ENCODE measurements around the gene ZC3H12C. TPM values are rescaled to one million over a fixed set of nuclear protein-coding genes. Genes with fewer than 3 reads are reported as not detected.

Gene ZC3H12C
- total RNA-seq, 2 experiments from 2014 or later = 0.08 to 0.18 TPM

DNA sequence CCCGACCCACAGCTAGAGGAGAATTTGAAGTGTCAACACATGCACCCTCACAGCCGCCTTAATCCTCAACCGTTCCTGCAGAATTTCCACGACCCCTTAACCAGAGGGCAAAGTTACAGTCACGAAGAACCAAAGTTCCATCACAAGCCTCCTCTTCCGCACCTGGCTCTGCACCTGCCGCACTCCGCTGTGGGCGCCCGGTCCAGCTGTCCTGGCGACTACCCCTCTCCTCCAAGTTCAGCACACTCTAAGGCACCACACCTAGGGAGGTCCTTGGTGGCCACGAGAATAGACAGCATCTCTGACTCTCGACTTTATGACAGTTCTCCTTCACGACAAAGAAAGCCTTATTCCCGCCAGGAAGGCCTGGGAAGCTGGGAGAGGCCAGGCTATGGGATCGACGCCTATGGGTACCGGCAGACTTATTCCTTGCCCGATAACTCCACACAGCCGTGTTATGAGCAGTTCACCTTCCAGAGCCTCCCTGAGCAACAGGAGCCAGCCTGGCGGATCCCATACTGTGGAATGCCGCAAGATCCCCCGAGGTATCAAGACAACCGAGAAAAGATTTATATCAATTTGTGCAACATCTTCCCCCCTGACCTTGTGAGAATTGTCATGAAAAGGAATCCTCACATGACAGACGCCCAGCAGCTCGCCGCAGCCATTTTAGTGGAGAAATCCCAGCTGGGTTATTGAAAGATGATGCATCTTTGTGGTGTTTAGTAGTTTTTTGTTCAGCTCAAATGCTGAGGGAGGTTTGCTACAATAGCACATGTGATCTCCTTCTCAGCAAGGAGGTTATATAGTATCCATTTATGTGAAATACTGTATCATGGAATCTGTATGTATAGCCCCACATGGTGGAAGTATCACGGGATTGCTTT lies 72.1 kb downstream of the ZC3H12C start:
- H3K4me3 Mint-ChIP-seq = no peak overlapping the region
- no peaks in the 10 kb centered on the region for H3K9me3 Mint-ChIP-seq (ENCODE audit: insufficient read depth)
- no peak overlapping the region for H3K27ac Mint-ChIP-seq
- no peaks in the 10 kb centered on the region for H3K36me3 Mint-ChIP-seq (ENCODE audit: low read depth)
- no peaks in the 10 kb centered on the region for H3K4me1 Mint-ChIP-seq (ENCODE audit: low read depth)
- POLR2A ChIA-PET = no interaction called here
- DNase-seq = no peak
- CTCF ChIA-PET = interaction anchor here (1.0 to 1.5 kb wide), 2 partner anchors 9 to 12 kb away, joined by 3 to 4 read pairs; no protein-coding TSS in a partner anchor
- no peak for ATAC-seq
- peaks cover 15% of the 10 kb centered on the region for H3K27me3 Mint-ChIP-seq (ENCODE audit: low read depth)

DNA sequence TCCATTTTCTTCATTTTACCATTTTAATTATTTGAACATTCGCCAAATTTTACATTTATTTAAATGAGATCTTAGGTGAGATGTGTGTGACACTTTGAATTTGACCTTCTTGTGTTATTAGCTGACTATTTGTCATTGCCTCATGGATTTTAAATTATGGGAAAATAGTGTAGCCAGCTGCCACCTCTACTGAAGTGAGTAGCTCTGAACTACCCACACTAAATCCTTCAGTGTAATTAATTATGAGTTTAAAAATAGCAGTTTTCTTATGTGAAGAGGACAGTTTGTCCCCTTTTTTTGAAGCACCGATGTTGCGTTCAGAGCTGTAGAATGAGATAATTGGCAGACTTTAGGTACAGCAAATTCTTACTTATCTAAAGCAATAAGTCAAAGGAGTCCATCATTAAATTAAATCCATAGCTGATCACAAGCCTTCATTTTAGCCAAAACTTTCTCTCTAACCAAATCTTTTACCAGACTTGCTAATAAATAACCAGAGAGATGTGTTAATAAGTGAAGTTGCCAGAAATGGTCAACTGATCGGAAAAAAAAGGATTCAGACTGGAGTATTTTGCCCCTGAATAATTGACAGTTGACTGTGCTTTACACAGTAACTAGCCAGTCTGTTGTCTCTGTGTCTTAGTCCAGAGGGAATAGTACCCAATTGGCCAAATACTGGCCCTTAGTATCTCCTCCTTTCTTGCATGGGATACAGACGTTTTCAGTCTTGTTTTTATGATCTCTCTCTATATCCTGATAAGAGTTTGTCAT lies 75.0 kb downstream of the ZC3H12C start:
- H3K9me3 Mint-ChIP-seq (ENCODE audit: insufficient read depth) = no peaks in the 10 kb centered on the region
- CTCF ChIA-PET = no interaction called here
- DNase-seq = no peak
- POLR2A ChIA-PET = no interaction called here
- no peak overlapping the region for H3K4me3 Mint-ChIP-seq
- peaks cover 20% of the 10 kb centered on the region for H3K27me3 Mint-ChIP-seq (ENCODE audit: low read depth)
- H3K4me1 Mint-ChIP-seq (ENCODE audit: low read depth) = no peaks in the 10 kb centered on the region
- H3K36me3 Mint-ChIP-seq (ENCODE audit: low read depth) = no peaks in the 10 kb centered on the region
- no peak for ATAC-seq
- no peak overlapping the region for H3K27ac Mint-ChIP-seq

DNA sequence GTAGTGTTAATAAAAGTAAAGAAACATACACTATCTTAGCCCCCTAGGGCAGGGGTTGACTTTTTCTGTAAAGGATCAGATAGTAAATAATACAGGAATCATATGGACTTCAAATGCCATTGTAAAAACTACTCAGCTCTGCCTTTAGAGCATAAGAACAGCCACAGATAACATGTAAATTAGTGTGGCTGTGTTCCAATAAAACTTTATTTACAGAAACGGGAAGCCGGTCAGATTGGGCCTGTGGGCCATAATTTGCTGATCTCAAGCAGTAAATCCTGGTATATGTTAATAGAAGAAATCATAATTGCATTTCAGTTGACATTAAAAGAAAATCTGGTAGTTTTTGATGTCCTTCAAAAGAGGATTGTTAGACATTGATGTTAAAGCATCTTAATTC lies 76.5 kb downstream of the ZC3H12C start:
- Mint-ChIP-seq H3K27me3 (ENCODE audit: low read depth) (peaks cover 25% of the 10 kb centered on the region), H3K4me3 (no peak overlapping the region), H3K4me1 (ENCODE audit: low read depth) (peaks cover 3% of the 10 kb centered on the region), H3K36me3 (ENCODE audit: low read depth) (no peaks in the 10 kb centered on the region), H3K27ac (no peak overlapping the region), H3K9me3 (ENCODE audit: insufficient read depth) (no peaks in the 10 kb centered on the region)
- POLR2A ChIA-PET = no interaction called here
- CTCF ChIA-PET = no interaction called here
- DNase-seq (no peak), ATAC-seq (no peak)

DNA sequence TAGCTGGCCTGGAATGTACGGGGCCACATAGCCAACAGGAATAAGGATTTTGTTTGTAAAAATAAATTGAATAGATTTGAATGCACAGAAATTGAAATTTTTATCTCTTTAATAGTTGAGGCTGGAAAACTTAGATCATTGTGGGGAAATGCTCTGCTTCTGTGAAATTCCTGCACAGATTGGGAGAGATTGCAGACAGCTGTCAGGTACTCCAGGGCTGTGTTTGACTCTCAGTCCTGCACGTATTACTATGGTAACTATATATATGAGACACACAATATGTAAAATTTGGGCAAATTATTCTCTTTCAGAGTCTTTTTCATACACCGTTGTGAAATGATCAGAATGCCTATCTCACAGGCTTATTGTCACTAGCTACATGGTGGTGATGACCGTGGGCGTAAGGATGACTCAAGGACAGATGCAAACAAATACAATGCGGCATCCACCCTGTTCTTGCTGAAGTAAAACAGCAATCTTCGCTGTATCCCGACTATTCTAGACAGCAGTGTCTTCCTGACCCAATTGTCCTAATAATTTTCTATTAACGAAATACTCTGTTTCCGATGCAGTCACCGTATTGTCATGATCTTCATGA lies 79.4 kb downstream of the ZC3H12C start:
- Mint-ChIP-seq H3K27ac (no peak overlapping the region), H3K9me3 (ENCODE audit: insufficient read depth) (no peaks in the 10 kb centered on the region), H3K27me3 (ENCODE audit: low read depth) (peaks cover 22% of the 10 kb centered on the region), H3K4me1 (ENCODE audit: low read depth) (peaks cover 5% of the 10 kb centered on the region), H3K4me3 (no peak overlapping the region), H3K36me3 (ENCODE audit: low read depth) (no peaks in the 10 kb centered on the region)
- ChIA-PET POLR2A (no interaction called here), CTCF (interaction anchor here (1.0 to 1.4 kb wide), 2 partner anchors 9 to 986 kb away, joined by 3 read pairs; no protein-coding TSS in a partner anchor)
- ATAC-seq (no peak), DNase-seq (no peak)

DNA sequence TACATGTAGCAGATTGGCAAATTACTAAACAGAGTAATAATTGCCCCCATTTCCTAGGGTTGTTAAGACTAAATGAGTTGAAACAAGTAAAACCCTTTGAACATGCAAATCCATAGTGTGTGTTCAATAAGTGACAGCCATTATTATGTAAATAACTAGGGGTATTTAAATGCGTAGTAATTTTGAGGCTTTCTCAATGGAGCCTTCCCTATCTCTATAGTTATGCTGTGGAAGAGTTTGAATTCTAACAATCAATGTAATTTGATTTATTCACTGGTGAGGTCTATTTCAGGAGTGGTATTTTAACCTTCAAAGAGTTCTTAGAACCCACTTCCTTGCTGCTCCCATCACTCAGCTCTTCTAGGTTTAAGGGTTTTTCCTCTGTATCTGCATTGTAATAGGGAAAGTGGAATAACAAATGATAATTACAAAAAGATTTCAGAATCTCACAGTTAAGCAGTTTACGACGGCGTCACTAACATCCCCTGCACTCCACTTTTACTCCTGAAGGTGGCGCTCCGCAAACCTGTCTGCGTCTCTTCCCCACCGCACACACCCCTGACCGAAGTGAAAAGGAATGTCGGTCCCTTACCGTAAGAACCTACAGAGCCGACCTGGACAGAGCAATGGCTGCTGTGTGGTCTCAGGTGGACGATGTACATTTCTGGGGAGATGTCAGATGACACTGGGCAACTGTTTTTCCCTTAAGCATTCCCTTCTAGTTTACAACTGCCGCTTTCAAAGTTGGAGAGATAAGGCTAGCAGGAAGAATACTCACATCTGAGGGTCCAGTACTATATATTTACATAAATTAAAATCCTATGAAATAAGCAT lies 80.8 kb downstream of the ZC3H12C start:
- H3K36me3 Mint-ChIP-seq (ENCODE audit: low read depth) = no peaks in the 10 kb centered on the region
- ChIA-PET POLR2A (no interaction called here), CTCF (interaction anchor here (0.6 to 1.5 kb wide), 7 partner anchors 9 to 227 kb away, joined by 3 to 4 read pairs (median 3); no protein-coding TSS in a partner anchor)
- peaks cover 5% of the 10 kb centered on the region for H3K4me1 Mint-ChIP-seq (ENCODE audit: low read depth)
- H3K27ac Mint-ChIP-seq = no peak overlapping the region
- DNase-seq (peak; percentile 68), ATAC-seq (peak; percentile 64)
- H3K27me3 Mint-ChIP-seq (ENCODE audit: low read depth) = peaks cover 18% of the 10 kb centered on the region
- H3K9me3 Mint-ChIP-seq (ENCODE audit: insufficient read depth) = no peaks in the 10 kb centered on the region
- H3K4me3 Mint-ChIP-seq = no peak overlapping the region

DNA sequence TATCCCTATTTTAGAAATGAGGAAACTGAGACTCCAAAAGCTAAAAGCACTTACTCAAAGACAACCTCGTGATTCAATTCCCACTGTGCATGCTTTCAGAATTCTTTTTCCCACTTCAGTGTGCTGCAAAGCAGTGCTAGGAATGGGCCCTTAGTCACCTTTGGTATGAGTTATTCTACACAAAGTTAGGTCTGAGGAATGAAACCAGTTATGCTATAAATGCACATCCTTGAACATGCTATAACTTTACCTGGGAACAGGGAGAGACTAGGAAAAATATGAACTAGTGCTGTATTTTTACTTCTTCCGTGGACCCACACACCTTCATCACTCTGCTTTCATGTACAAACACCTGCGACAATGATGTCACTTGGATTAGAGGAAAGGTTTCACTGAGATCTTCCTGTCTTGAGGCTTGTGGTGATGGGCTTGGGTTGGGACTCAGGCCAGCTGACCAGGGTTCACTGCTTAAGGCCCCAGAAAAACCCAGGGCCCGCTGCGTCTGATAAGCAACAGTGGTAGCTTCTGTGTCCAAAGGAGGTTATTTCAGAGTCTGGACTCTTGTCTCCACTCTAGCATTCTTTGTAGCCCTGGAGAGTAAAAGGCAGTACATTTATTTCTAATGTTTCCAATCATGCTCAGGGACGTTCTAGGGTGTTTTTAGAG lies 81.6 kb downstream of the ZC3H12C start:
- Mint-ChIP-seq H3K27ac (no peak overlapping the region), H3K4me1 (ENCODE audit: low read depth) (peaks cover 5% of the 10 kb centered on the region), H3K4me3 (no peak overlapping the region), H3K27me3 (ENCODE audit: low read depth) (peaks cover 14% of the 10 kb centered on the region), H3K36me3 (ENCODE audit: low read depth) (no peaks in the 10 kb centered on the region), H3K9me3 (ENCODE audit: insufficient read depth) (no peaks in the 10 kb centered on the region)
- ChIA-PET POLR2A (no interaction called here), CTCF (interaction anchor here (1.1 to 1.5 kb wide), 5 partner anchors 9 to 228 kb away, joined by 3 to 4 read pairs (median 3); no protein-coding TSS in a partner anchor)
- no peak for ATAC-seq
- DNase-seq = no peak

DNA sequence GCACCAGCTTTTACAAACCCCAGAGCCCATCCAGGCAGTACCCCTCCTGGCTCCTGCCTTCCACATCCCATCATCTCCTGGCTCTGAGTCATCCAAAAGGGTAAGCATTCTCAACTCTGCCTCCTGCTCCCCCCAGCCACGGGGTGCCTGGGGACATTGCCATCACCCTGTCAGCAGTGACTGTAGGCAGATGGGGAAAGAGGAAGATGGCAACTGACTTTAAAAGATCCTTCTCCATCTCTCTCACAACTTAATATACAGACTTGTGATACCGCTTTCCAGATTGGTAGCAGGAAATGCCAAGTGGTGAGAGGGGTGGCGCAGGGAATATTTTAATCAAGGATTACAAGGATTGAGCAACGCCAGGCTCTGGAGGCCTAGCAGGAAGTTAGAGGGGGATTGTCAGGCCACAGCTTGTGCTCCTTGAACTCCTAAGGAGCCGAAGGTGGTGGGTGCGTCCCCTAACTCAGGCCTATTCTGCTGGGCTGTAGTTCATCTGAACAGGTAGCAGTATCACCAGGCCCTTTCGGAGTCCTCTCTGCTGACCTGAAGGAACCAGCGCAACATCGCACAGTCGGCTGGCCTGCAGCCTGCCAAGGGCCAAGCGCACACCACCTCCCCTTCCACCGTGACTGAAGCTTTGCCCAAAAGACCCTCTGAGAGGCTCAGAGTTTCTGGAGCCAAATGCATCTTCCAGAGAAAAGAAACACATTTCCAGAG lies 83.3 kb downstream of the ZC3H12C start:
- ATAC-seq (no peak), DNase-seq (no peak)
- Mint-ChIP-seq H3K27ac (no peak overlapping the region), H3K27me3 (ENCODE audit: low read depth) (peaks cover 14% of the 10 kb centered on the region), H3K4me1 (ENCODE audit: low read depth) (peaks cover 5% of the 10 kb centered on the region), H3K36me3 (ENCODE audit: low read depth) (no peaks in the 10 kb centered on the region), H3K9me3 (ENCODE audit: insufficient read depth) (no peaks in the 10 kb centered on the region), H3K4me3 (no peak overlapping the region)
- ChIA-PET POLR2A (no interaction called here), CTCF (interaction anchor here (2.1 kb wide), 1 partner anchor 10 kb away, joined by 4 read pairs; no protein-coding TSS in a partner anchor)

DNA sequence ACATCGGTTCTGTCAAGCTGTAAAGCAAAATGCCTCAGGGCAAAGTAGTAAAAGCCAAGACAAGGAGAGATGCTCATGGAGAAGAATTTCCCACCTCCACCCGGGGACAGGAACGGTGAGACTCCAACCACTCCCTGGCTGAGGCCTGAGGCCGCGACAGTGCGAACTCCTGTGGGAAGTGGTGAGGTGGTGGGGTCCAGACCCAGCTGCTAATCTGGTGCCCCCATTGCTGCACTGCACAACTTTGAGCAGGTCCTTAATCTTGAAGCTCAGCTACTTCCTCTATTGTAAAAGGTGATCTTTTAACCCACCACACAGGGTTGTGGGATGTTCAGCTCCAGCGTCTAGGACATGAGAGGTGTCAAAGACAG lies 83.9 kb downstream of the ZC3H12C start:
- CTCF ChIA-PET = interaction anchor here (2.1 kb wide), 1 partner anchor 11 kb away, joined by 4 read pairs; no protein-coding TSS in a partner anchor

DNA sequence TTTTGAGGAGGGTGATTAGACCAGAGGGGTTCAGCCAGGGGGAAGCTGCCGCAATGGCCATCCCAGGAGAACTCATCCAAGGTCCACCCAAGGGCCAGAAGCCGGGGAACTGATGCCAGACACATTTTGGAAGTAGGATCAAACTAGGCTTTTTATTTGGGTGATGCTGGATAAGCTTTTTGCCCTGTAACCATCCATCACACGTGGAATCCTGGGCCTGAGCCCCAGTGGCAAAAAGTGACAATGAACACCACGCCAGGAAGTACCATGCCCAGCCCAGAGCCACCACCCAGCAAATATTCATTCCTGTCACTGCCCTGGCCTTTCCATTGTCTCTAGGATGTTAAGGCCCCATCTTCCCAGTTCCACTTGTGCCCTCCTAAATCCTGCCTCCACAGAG lies 85.9 kb downstream of the ZC3H12C start:
- no peak for ATAC-seq
- ChIA-PET POLR2A (no interaction called here), CTCF (interaction anchor here (3.2 kb wide), 1 partner anchor 22 kb away, joined by 11 read pairs; no protein-coding TSS in a partner anchor)
- Mint-ChIP-seq H3K4me3 (no peak overlapping the region), H3K9me3 (ENCODE audit: insufficient read depth) (no peaks in the 10 kb centered on the region), H3K36me3 (ENCODE audit: low read depth) (no peaks in the 10 kb centered on the region), H3K27ac (no peak overlapping the region), H3K27me3 (ENCODE audit: low read depth) (peaks cover 6% of the 10 kb centered on the region), H3K4me1 (ENCODE audit: low read depth) (peaks cover 4% of the 10 kb centered on the region)
- DNase-seq = no peak

More for the DNA sequence above, 83.9 kb downstream of the ZC3H12C start:
- H3K4me1 Mint-ChIP-seq (ENCODE audit: low read depth) = peaks cover 5% of the 10 kb centered on the region
- no peak overlapping the region for H3K27ac Mint-ChIP-seq
- no peak overlapping the region for H3K4me3 Mint-ChIP-seq
- POLR2A ChIA-PET = no interaction called here
- peaks cover 11% of the 10 kb centered on the region for H3K27me3 Mint-ChIP-seq (ENCODE audit: low read depth)
- no peaks in the 10 kb centered on the region for H3K9me3 Mint-ChIP-seq (ENCODE audit: insufficient read depth)
- no peak for ATAC-seq
- H3K36me3 Mint-ChIP-seq (ENCODE audit: low read depth) = no peaks in the 10 kb centered on the region
- DNase-seq = no peak

DNA sequence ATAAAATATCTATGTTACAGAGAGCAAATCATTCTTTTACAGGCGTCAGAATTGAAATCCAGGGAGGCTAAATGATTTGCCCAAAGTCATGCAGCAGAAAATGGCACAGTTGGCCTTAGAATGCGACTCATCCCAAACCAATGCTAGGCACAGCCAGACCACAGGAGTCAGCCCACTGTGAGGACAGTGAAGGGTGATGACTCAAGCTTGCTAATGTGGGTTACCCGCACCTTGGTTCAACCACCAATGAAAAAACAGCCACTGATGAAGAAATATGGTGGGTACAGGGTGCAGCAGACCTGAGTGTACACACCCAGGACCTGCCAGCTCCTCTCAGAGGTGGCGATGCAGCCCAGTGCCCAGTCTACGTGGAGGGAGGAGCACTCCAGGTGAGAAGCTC lies 89.7 kb downstream of the ZC3H12C start:
- no peak for DNase-seq

More for the DNA sequence above, 89.7 kb downstream of the ZC3H12C start:
- CTCF ChIA-PET = no interaction called here
- POLR2A ChIA-PET = no interaction called here
- Mint-ChIP-seq H3K27me3 (ENCODE audit: low read depth) (no peaks in the 10 kb centered on the region), H3K4me1 (ENCODE audit: low read depth) (no peaks in the 10 kb centered on the region), H3K36me3 (ENCODE audit: low read depth) (no peaks in the 10 kb centered on the region), H3K27ac (no peak overlapping the region), H3K4me3 (no peak overlapping the region), H3K9me3 (ENCODE audit: insufficient read depth) (no peaks in the 10 kb centered on the region)
- ATAC-seq = no peak
